ENCODE results near the gene TCF23. TPM values are rescaled to one million over a fixed set of nuclear protein-coding genes. Genes with fewer than 3 reads are reported as not detected.
"Not testable (repeated sequence)": the region's sequence is repeated elsewhere in the genome, so short reads cannot be mapped to it uniquely, and the experiment has no call there.

Gene TCF23
- total RNA-seq, 1 experiment from 2014 or later, result not detected

- Histone ChIP-seq H3K4me1 (replicated peaks; ENCODE audit: insufficient read depth) (no peaks in the 10 kb centered on the region), H3K27ac (no peak overlapping the region), H3K4me3 (no peak overlapping the region), H3K36me3 (ENCODE audit: low read depth) (no peaks in the 10 kb centered on the region), H2AFZ (no peak overlapping the region), H3K79me2 (ENCODE audit: low read depth) (no peaks in the 10 kb centered on the region), H3K27me3 (ENCODE audit: insufficient read depth, low read depth) (peaks cover 40% of the 10 kb centered on the region), H3K9me3 (ENCODE audit: insufficient read depth, low read depth) (no peaks in the 10 kb centered on the region), H3K9me2 (ENCODE audit: insufficient read depth) (no peaks in the 10 kb centered on the region), H4K20me1 (ENCODE audit: insufficient read depth) (no peaks in the 10 kb centered on the region), H3K4me2 (no peak overlapping the region), H3F3A (ENCODE audit: insufficient read depth, low read depth) (no peaks in the 10 kb centered on the region)
- no TSS peak for BruUV-seq (replicated peaks)
- no peak for DNase-seq
- TF ChIP-seq EZH2 (IDR thresholded peaks at IDR 0.05; ENCODE audit: low read depth) (no peak), CTCF (conservative IDR thresholded peaks at IDR 0.05) (no peak)
- CTCF ChIA-PET, result no interaction called here
- POLR2A ChIA-PET (ENCODE audit: unreplicated experiment), result no interaction called here
- intact Hi-C loops (cut with micrococcal nuclease; ENCODE audit: unreplicated experiment), result no loop called here
Observed at GRCh38 chr2:27117995-27118524, 30.7 kb upstream of the TCF23 start.

GRCh38 chr2:27118525-27119329 lies 30.1 kb upstream of the TCF23 start, which contains the start of gene CGREF1:
Gene CGREF1, minus strand, starts transcription at chr2:27119128. Its CDS starts 14,762 bp downstream, at chr2:27104366.
- Histone ChIP-seq H2AFZ (no peak within 1 kb of the TSS), H4K20me1 (ENCODE audit: insufficient read depth) (no peaks in the 10 kb centered on the region), H3F3A (ENCODE audit: insufficient read depth, low read depth) (no peaks in the 10 kb centered on the region), H3K4me3 (no peak within 1 kb of the TSS), H3K9me3 (ENCODE audit: insufficient read depth, low read depth) (no peaks in the 10 kb centered on the region), H3K36me3 (ENCODE audit: low read depth) (no peaks in the 10 kb centered on the region), H3K4me1 (replicated peaks; ENCODE audit: insufficient read depth) (no peaks in the 10 kb centered on the region), H3K27me3 (ENCODE audit: insufficient read depth, low read depth) (peaks cover 46% of the 10 kb centered on the region), H3K9me2 (ENCODE audit: insufficient read depth) (no peaks in the 10 kb centered on the region), H3K4me2 (no peak within 1 kb of the TSS), H3K27ac (no peak within 1 kb of the TSS), H3K79me2 (ENCODE audit: low read depth) (no peaks in the 10 kb centered on the region)
- no peak for DNase-seq
- BruUV-seq (replicated peaks), result no TSS peak
- ChIA-PET POLR2A (ENCODE audit: unreplicated experiment) (no interaction called here), CTCF (interaction anchor here (0.6 kb wide), 1 partner anchor 161 kb away, joined by 4 read pairs; no protein-coding TSS in a partner anchor)
- TF ChIP-seq CTCF (conservative IDR thresholded peaks at IDR 0.05), result no peak
- TF ChIP-seq EZH2 (IDR thresholded peaks at IDR 0.05; ENCODE audit: low read depth), result no peak
- intact Hi-C loops (cut with micrococcal nuclease; ENCODE audit: unreplicated experiment), result no loop called here

- H3K27me3 ChIP-seq (ENCODE audit: insufficient read depth, low read depth), result peaks cover 52% of the 10 kb centered on the region
- H3K36me3 ChIP-seq (ENCODE audit: low read depth); H3K4me3 ChIP-seq; POLR2A ChIA-PET (ENCODE audit: unreplicated experiment); H2AFZ ChIP-seq; H3K9me3 ChIP-seq (ENCODE audit: insufficient read depth, low read depth); H3K79me2 ChIP-seq (ENCODE audit: low read depth); intact Hi-C loops (cut with micrococcal nuclease; ENCODE audit: unreplicated experiment); H3K4me1 ChIP-seq (replicated peaks; ENCODE audit: insufficient read depth); BruUV-seq (replicated peaks); H3K9me2 ChIP-seq (ENCODE audit: insufficient read depth); H3K4me2 ChIP-seq; H4K20me1 ChIP-seq (ENCODE audit: insufficient read depth); DNase-seq; H3F3A ChIP-seq (ENCODE audit: insufficient read depth, low read depth); H3K27ac ChIP-seq: not testable (repeated sequence)
- CTCF ChIA-PET, result interaction anchor here (0.6 kb wide), 1 partner anchor 161 kb away, joined by 4 read pairs; no protein-coding TSS in a partner anchor
Observed at GRCh38 chr2:27119330-27119670, 29.5 kb upstream of the TCF23 start.

All from PC-9 (cell line).